GM23338 (cell line): ENCODE results near the gene SARDH. TPM values are rescaled to one million over a fixed set of nuclear protein-coding genes. Genes with fewer than 3 reads are reported as not detected.

ENCODE experiments used
- NANOG ChIP-seq: IDR thresholded peaks from 2 replicates; pipeline ENCODE4 v1.6.1; 2016; ENCODE audit warnings: antibody characterized with exemption, borderline replicate concordance
- REST ChIP-seq: IDR thresholded peaks from one replicate; pipeline ENCODE4 v1.6.1; 2018; ENCODE audit warnings: antibody characterized with exemption; ENCODE audit not compliant: unreplicated experiment
- ZNF331 ChIP-seq: fragments of 250-450 bp; sonication (Bioruptor Pico); IDR thresholded peaks from 2 replicates; pipeline ENCODE4 v1.5.0; 2020; ENCODE audit warnings: low read depth, mild to moderate bottlenecking, moderate library complexity
- polyA plus RNA-seq: library from polyadenylated mRNA; unstranded; fragments of >200 nt; fragmentation: Nextera tagmentation; extraction: Ambion mirVana; gene quantifications from 2 replicates; pipeline ENCODE4 v1.2.1, GENCODE V29; 2016
- total RNA-seq: library from RNA; depleted of rRNA; stranded (reverse); fragments of >200 nt; shearing (Covaris generic); gene quantifications from 2 replicates; pipeline ENCODE4 v1.2.3, GENCODE V29; 2014
- TF ChIP-seq, protein P1 (sequence below): fragments of 250-450 bp; sonication (Bioruptor Pico); IDR thresholded peaks from 2 replicates; pipeline ENCODE4 v1.5.0; 2020; ENCODE audit warnings: mild to moderate bottlenecking, moderate library complexity
- TF ChIP-seq, protein P2 (sequence below), 2 experiments: fragments of 200-600 bp in 1 of 2; sonication (generic) in 1 of 2; conservative IDR thresholded peaks; 2 replicates each; pipeline versions ENCODE4 v1.5.1 to v1.6.1; 2016 to 2017; ENCODE audit warnings: antibody characterized with exemption in 2 of 2, low read depth in 2 of 2, mild to moderate bottlenecking in 2 of 2, moderate library complexity in 1 of 2

SARDH gene
- total and polyA plus RNA-seq, 2 experiments from 2014 or later: 2.8 to 10.4 TPM

DNA sequence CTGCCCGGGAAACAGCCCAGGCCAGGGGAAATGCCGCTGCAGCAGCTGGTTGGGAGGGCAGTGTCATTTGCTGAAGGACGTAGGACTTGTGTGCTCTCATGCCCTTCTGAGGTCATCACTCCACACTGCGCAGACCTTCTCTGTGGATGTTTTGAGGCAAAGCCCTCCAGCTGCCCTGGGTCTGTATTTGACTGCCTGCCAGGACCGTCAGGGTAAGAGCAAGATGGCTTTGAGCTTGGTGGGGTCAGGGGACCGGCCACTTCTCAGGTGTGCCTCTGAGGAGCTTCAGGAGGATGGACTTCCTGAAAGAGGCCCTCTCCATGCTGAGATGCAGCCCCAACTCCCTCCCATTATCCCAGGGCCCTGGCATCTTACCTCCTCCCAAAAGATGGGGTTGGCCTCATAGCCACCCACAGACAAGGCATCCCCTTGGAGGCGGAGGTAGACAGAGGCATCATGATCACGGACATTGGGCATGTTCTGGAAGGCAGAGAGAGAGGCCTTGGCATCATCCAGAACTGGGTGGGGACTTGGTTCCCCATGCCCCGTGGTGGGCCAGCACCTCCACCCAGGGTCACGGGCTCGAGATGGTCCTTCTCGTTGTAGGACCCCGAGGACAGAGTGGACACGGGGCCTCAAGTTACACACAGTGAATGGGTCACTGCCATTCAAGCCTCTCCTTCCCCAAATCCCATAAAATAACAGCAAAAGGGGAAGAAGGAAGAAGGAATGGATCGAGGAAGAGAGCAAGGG, 19.4 kb downstream of the SARDH start (continued):
- TF ChIP-seq, protein P1, sequence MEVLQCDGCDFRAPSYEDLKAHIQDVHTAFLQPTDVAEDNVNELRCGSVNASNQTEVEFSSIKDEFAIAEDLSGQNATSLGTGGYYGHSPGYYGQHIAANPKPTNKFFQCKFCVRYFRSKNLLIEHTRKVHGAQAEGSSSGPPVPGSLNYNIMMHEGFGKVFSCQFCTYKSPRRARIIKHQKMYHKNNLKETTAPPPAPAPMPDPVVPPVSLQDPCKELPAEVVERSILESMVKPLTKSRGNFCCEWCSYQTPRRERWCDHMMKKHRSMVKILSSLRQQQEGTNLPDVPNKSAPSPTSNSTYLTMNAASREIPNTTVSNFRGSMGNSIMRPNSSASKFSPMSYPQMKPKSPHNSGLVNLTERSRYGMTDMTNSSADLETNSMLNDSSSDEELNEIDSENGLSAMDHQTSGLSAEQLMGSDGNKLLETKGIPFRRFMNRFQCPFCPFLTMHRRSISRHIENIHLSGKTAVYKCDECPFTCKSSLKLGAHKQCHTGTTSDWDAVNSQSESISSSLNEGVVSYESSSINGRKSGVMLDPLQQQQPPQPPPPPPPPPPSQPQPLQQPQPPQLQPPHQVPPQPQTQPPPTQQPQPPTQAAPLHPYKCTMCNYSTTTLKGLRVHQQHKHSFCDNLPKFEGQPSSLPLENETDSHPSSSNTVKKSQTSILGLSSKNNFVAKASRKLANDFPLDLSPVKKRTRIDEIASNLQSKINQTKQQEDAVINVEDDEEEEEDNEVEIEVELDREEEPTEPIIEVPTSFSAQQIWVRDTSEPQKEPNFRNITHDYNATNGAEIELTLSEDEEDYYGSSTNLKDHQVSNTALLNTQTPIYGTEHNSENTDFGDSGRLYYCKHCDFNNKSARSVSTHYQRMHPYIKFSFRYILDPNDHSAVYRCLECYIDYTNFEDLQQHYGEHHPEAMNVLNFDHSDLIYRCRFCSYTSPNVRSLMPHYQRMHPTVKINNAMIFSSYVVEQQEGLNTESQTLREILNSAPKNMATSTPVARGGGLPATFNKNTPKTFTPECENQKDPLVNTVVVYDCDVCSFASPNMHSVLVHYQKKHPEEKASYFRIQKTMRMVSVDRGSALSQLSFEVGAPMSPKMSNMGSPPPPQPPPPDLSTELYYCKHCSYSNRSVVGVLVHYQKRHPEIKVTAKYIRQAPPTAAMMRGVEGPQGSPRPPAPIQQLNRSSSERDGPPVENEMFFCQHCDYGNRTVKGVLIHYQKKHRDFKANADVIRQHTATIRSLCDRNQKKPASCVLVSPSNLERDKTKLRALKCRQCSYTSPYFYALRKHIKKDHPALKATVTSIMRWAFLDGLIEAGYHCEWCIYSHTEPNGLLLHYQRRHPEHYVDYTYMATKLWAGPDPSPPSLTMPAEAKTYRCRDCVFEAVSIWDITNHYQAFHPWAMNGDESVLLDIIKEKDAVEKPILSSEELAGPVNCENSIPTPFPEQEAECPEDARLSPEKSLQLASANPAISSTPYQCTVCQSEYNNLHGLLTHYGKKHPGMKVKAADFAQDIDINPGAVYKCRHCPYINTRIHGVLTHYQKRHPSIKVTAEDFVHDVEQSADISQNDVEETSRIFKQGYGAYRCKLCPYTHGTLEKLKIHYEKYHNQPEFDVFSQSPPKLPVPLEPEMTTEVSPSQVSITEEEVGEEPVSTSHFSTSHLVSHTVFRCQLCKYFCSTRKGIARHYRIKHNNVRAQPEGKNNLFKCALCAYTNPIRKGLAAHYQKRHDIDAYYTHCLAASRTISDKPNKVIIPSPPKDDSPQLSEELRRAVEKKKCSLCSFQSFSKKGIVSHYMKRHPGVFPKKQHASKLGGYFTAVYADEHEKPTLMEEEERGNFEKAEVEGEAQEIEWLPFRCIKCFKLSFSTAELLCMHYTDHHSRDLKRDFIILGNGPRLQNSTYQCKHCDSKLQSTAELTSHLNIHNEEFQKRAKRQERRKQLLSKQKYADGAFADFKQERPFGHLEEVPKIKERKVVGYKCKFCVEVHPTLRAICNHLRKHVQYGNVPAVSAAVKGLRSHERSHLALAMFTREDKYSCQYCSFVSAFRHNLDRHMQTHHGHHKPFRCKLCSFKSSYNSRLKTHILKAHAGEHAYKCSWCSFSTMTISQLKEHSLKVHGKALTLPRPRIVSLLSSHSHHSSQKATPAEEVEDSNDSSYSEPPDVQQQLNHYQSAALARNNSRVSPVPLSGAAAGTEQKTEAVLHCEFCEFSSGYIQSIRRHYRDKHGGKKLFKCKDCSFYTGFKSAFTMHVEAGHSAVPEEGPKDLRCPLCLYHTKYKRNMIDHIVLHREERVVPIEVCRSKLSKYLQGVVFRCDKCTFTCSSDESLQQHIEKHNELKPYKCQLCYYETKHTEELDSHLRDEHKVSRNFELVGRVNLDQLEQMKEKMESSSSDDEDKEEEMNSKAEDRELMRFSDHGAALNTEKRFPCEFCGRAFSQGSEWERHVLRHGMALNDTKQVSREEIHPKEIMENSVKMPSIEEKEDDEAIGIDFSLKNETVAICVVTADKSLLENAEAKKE (CRISPR knock-in tag): no peak
- no peak for TF ChIP-seq REST
- TF ChIP-seq ZNF331 (CRISPR knock-in tag): no peak
- TF ChIP-seq NANOG: no peak
- TF ChIP-seq, protein P2, sequence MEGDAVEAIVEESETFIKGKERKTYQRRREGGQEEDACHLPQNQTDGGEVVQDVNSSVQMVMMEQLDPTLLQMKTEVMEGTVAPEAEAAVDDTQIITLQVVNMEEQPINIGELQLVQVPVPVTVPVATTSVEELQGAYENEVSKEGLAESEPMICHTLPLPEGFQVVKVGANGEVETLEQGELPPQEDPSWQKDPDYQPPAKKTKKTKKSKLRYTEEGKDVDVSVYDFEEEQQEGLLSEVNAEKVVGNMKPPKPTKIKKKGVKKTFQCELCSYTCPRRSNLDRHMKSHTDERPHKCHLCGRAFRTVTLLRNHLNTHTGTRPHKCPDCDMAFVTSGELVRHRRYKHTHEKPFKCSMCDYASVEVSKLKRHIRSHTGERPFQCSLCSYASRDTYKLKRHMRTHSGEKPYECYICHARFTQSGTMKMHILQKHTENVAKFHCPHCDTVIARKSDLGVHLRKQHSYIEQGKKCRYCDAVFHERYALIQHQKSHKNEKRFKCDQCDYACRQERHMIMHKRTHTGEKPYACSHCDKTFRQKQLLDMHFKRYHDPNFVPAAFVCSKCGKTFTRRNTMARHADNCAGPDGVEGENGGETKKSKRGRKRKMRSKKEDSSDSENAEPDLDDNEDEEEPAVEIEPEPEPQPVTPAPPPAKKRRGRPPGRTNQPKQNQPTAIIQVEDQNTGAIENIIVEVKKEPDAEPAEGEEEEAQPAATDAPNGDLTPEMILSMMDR (conservative IDR thresholded peaks at IDR 0.05; ENCODE audit: low read depth in 2 of 2): no peak
